Keratinocyte (primary cell): ENCODE data around the gene MRPS15. TPM values are rescaled to one million over a fixed set of nuclear protein-coding genes. Genes with fewer than 3 reads are reported as not detected.
"Not testable (repeated sequence)": the region's sequence is repeated elsewhere in the genome, so short reads cannot be mapped to it uniquely, and the experiment has no call there.

Source experiments
- DNase-seq: peaks from one replicate; pipeline ENCODE4 v3.0.0-alpha.2; 2011; ENCODE audit warnings: low read depth, missing footprints, low spot score
- FAIRE-seq: peaks from 2 replicates; lab custom pipeline; 2011; peaks lifted over from hg19 to GRCh38; lab: Jason Lieb, UNC
- H2AFZ ChIP-seq: 2 replicates; pipeline ENCODE4 v1.6.0; 2012; ENCODE audit warnings: low read length, control low read depth, inconsistent platforms; ENCODE audit not compliant: control insufficient read depth
- H3K27ac ChIP-seq: 2 replicates; pipeline ENCODE4 v1.5.1; 2011; ENCODE audit warnings: low read length; ENCODE audit not compliant: control insufficient read depth, insufficient read depth
- H3K27me3 ChIP-seq: 3 replicates; pipeline ENCODE4 v1.6.0; 2011; ENCODE audit warnings: low read length; ENCODE audit not compliant: control insufficient read depth, insufficient read depth; ENCODE audit errors: extremely low read depth
- H3K36me3 ChIP-seq, 2 experiments: 2 replicates in 1 of 2; 3 replicates in 1 of 2; pipeline ENCODE4 v1.5.1; 2011; ENCODE audit warnings: low read length in 2 of 2, mild to moderate bottlenecking in 1 of 2; ENCODE audit not compliant: control insufficient read depth in 2 of 2, insufficient read depth in 2 of 2; ENCODE audit errors: extremely low read depth in 1 of 2
- H3K4me1 ChIP-seq: 3 replicates; pipeline ENCODE4 v1.5.1; 2011; ENCODE audit warnings: low read length; ENCODE audit not compliant: control insufficient read depth, insufficient read depth; ENCODE audit errors: extremely low read depth
- H3K4me2 ChIP-seq: 3 replicates; pipeline ENCODE4 v1.6.0; 2011; ENCODE audit warnings: low read depth, low read length; ENCODE audit not compliant: control insufficient read depth, insufficient read depth; ENCODE audit errors: extremely low read depth
- H3K4me3 ChIP-seq, 3 experiments: fragments of 200-600 bp in 1 of 3; sonication (generic) in 1 of 3; 2 replicates in 2 of 3; 3 replicates in 1 of 3; pipeline ENCODE4 v1.5.1; 2011 to 2016; ENCODE audit warnings: low read length in 3 of 3, mild to moderate bottlenecking in 3 of 3, control low read depth in 2 of 3, inconsistent platforms in 1 of 3, low read depth in 1 of 3, mixed read lengths in 1 of 3, mixed run types in 1 of 3, moderate library complexity in 1 of 3; ENCODE audit not compliant: control insufficient read depth in 2 of 3, insufficient read depth in 2 of 3; ENCODE audit errors: extremely low read depth in 1 of 3
- H3K79me2 ChIP-seq: 2 replicates; pipeline ENCODE4 v1.6.0; 2012; ENCODE audit warnings: low read length; ENCODE audit not compliant: control insufficient read depth, insufficient read depth
- H3K9ac ChIP-seq: 3 replicates; pipeline ENCODE4 v1.6.0; 2011; ENCODE audit warnings: low read length; ENCODE audit not compliant: control insufficient read depth, insufficient read depth; ENCODE audit errors: extremely low read depth
- H3K9me1 ChIP-seq: 3 replicates; pipeline ENCODE4 v1.6.0; 2011; ENCODE audit warnings: low read length; ENCODE audit not compliant: control insufficient read depth, insufficient read depth; ENCODE audit errors: extremely low read depth
- H3K9me3 ChIP-seq: 2 replicates; pipeline ENCODE4 v1.5.1; 2012; ENCODE audit warnings: low read depth, low read length; ENCODE audit not compliant: control insufficient read depth
- H4K20me1 ChIP-seq: 3 replicates; pipeline ENCODE4 v1.6.0; 2011; ENCODE audit warnings: low read length; ENCODE audit not compliant: control insufficient read depth, insufficient read depth; ENCODE audit errors: extremely low read depth
- EZH2 ChIP-seq: IDR thresholded peaks from one replicate; pipeline ENCODE4 v1.6.1; 2012; ENCODE audit warnings: inconsistent platforms, mild to moderate bottlenecking, low read length, moderate library complexity
- dilution Hi-C: fragments of 300-500 bp; cut with MboI; formaldehyde crosslinking; loops from one replicate; pipeline ENCODE4 v1.7.0; 2020; ENCODE audit warnings: low sequenced_read_pairs; ENCODE audit not compliant: extremely low pct_ligation_motif_present
- polyA plus RNA-seq, 5 experiments: library from polyadenylated mRNA; depleted of rRNA in 3 of 5; stranded (reverse) in 3 of 5; stranded (forward) in 1 of 5; unstranded in 1 of 5; fragments of >200 nt; gene quantifications; 1 replicate in 1 of 5; 2 replicates in 3 of 5; 3 replicates in 1 of 5; pipeline versions ENCODE4 v1.2.1 to v1.2.3, GENCODE V29; 2011 to 2012; ENCODE audit warnings: missing spikeins in 2 of 5, low read depth in 1 of 5, low replicate concordance in 1 of 5
- TF ChIP-seq, protein P1 (sequence below), 3 experiments: IDR thresholded peaks in 1 of 3; conservative IDR thresholded peaks in 1 of 3; optimal IDR thresholded peaks in 1 of 3; 2 replicates in 2 of 3; 3 replicates in 1 of 3; pipeline versions ENCODE3 to v1.5.1; 2011; ENCODE audit warnings: low read length in 3 of 3, mild to moderate bottlenecking in 3 of 3, moderate library complexity in 2 of 3, control low read depth in 1 of 3, inconsistent platforms in 1 of 3; ENCODE audit not compliant: insufficient read depth in 2 of 3; ENCODE audit errors: extremely low read depth in 1 of 3

The MRPS15 gene
- polyA plus RNA-seq, 1 donor (not counting 4 experiments of a cell fraction or from before 2014, with no cell fraction given), result 130 TPM

DNA sequence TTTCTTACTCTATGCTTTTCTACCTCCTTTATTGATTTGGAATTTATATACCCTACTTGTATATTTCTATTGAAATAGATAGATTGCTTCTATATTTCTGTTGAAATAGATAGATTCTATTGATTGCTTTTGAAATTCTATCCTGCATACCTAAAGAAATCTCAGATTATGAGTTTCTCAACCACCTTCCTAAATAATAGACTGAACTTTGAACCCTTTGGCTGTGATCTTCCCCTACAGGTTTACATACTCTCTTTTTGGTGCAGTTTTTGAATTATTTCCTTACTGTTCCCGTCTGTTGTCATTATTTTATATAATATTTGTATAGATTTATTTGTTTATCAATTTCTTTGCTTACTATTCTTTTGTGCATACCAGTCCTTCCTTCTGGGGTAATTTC, 39.0 kb upstream of the MRPS15 start:
- H3K36me3 ChIP-seq, result no peaks in the 10 kb centered on the region
- no peaks in the 10 kb centered on the region for H3K27me3 ChIP-seq
- dilution Hi-C loops, result no loop called here
- no peaks in the 10 kb centered on the region for H4K20me1 ChIP-seq
- no peak overlapping the region for H3K4me3 ChIP-seq
- DNase-seq, result no peak
- H3K4me1 ChIP-seq, result no peaks in the 10 kb centered on the region
- no peak overlapping the region for H3K9ac ChIP-seq
- FAIRE-seq, result no peak
- no peaks in the 10 kb centered on the region for H3K79me2 ChIP-seq
- TF ChIP-seq, protein P1, sequence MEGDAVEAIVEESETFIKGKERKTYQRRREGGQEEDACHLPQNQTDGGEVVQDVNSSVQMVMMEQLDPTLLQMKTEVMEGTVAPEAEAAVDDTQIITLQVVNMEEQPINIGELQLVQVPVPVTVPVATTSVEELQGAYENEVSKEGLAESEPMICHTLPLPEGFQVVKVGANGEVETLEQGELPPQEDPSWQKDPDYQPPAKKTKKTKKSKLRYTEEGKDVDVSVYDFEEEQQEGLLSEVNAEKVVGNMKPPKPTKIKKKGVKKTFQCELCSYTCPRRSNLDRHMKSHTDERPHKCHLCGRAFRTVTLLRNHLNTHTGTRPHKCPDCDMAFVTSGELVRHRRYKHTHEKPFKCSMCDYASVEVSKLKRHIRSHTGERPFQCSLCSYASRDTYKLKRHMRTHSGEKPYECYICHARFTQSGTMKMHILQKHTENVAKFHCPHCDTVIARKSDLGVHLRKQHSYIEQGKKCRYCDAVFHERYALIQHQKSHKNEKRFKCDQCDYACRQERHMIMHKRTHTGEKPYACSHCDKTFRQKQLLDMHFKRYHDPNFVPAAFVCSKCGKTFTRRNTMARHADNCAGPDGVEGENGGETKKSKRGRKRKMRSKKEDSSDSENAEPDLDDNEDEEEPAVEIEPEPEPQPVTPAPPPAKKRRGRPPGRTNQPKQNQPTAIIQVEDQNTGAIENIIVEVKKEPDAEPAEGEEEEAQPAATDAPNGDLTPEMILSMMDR (optimal IDR thresholded peaks at IDR 0.05 in 1 of 3, IDR thresholded peaks at IDR 0.05 in 1 of 3, conservative IDR thresholded peaks at IDR 0.05 in 1 of 3; ENCODE audit: extremely low read depth in 1 of 3, insufficient read depth in 2 of 3, low read length in 3 of 3), result no peak
- TF ChIP-seq EZH2, result no peak
- no peak overlapping the region for H3K4me2 ChIP-seq
- H3K9me3 ChIP-seq, result no peaks in the 10 kb centered on the region
- no peak overlapping the region for H2AFZ ChIP-seq
- H3K9me1 ChIP-seq, result no peaks in the 10 kb centered on the region
- no peak overlapping the region for H3K27ac ChIP-seq

DNA sequence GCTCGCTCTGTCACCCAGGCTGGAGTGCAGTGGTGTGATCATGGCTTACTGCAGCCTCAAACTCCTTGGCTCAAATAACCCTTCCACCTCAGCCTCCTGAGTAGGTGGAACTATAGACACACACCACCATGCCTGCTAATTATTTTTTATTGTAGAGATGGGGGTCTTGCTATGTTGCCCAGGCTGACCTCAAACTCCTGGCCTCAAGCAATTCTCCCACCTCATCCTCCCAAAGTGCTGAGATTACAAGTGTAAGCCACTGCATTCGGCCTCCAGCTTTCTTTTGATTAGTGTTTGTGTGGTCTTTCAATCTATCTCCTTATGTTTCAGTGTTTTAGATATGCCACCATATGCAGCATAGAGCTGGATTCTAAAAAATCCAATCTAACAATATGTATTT, 38.4 kb upstream of the MRPS15 start:
- no peaks in the 10 kb centered on the region for H3K4me1 ChIP-seq
- H3K27ac ChIP-seq, result no peak overlapping the region
- dilution Hi-C loops, result no loop called here
- H3K4me3 ChIP-seq, result no peak overlapping the region
- FAIRE-seq (no peak), DNase-seq (no peak)
- no peaks in the 10 kb centered on the region for H3K36me3 ChIP-seq
- H3K9me1 ChIP-seq, result no peaks in the 10 kb centered on the region
- H4K20me1 ChIP-seq, result no peaks in the 10 kb centered on the region
- TF ChIP-seq, protein P1 (optimal IDR thresholded peaks at IDR 0.05 in 1 of 3, IDR thresholded peaks at IDR 0.05 in 1 of 3, conservative IDR thresholded peaks at IDR 0.05 in 1 of 3; ENCODE audit: extremely low read depth in 1 of 3, insufficient read depth in 2 of 3, low read length in 3 of 3), result no peak
- no peak for TF ChIP-seq EZH2
- H3K79me2 ChIP-seq, result no peaks in the 10 kb centered on the region
- H3K4me2 ChIP-seq, result no peak overlapping the region
- no peaks in the 10 kb centered on the region for H3K9me3 ChIP-seq
- H3K27me3 ChIP-seq, result no peaks in the 10 kb centered on the region
- no peak overlapping the region for H3K9ac ChIP-seq
- H2AFZ ChIP-seq, result no peak overlapping the region

DNA sequence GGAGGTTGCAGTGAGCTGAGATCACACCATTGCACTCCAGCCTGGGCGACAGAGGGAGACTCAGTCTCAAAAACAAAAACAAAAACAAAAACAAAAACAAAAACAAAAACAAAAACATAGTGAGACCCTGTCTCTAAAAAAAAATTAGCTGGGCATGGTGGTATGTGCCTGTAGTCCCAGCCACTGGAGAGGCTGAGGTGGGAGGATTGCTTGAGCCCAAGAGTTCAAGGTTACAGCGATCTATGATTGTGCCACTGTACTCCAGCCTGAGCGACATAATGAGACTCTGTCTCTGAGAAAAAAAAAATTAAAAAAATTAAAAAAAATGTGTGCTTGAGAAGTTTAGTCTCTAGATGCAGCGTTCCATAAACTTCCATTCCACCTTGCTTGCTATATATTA, 37.7 kb upstream of the MRPS15 start:
- H3K4me3 ChIP-seq, H3K4me1 ChIP-seq, H3K4me2 ChIP-seq, H3K79me2 ChIP-seq, H2AFZ ChIP-seq, H3K27me3 ChIP-seq, H3K27ac ChIP-seq, H3K36me3 ChIP-seq, dilution Hi-C loops, H4K20me1 ChIP-seq, FAIRE-seq, DNase-seq, H3K9me1 ChIP-seq, H3K9me3 ChIP-seq, H3K9ac ChIP-seq: not testable (repeated sequence)
